ENCODE results near the gene ATP2A2.

GRCh38 chr12:110252716-110253115 is 28.3 kb upstream of the ATP2A2 start:
- TF ChIP-seq POLR2A (IDR thresholded peaks at IDR 0.05) = no peak
- TF ChIP-seq, protein P1, sequence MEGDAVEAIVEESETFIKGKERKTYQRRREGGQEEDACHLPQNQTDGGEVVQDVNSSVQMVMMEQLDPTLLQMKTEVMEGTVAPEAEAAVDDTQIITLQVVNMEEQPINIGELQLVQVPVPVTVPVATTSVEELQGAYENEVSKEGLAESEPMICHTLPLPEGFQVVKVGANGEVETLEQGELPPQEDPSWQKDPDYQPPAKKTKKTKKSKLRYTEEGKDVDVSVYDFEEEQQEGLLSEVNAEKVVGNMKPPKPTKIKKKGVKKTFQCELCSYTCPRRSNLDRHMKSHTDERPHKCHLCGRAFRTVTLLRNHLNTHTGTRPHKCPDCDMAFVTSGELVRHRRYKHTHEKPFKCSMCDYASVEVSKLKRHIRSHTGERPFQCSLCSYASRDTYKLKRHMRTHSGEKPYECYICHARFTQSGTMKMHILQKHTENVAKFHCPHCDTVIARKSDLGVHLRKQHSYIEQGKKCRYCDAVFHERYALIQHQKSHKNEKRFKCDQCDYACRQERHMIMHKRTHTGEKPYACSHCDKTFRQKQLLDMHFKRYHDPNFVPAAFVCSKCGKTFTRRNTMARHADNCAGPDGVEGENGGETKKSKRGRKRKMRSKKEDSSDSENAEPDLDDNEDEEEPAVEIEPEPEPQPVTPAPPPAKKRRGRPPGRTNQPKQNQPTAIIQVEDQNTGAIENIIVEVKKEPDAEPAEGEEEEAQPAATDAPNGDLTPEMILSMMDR (IDR thresholded peaks at IDR 0.05) = no peak

Data from right lobe of liver (tissue), 4 donors.